H4 (cell line): ENCODE measurements around the gene PTPRT. TPM values are rescaled to one million over a fixed set of nuclear protein-coding genes. Genes with fewer than 3 reads are reported as not detected.

ENCODE experiments used
- DNase-seq: peaks from one replicate; pipeline ENCODE4 v3.0.0-alpha.2; 2015; ENCODE audit warnings: low spot score
- total RNA-seq: library from RNA; depleted of rRNA; stranded (reverse); fragments of >200 nt; shearing (Covaris generic); gene quantifications from 2 replicates; pipeline ENCODE4 v1.2.3, GENCODE V29; 2014

PTPRT gene
- total RNA-seq, 1 experiment from 2014 or later: not detected

GRCh38 chr20:42378826-42379225 is 810.9 kb downstream of the PTPRT start:
- no peak for DNase-seq

- no peak for DNase-seq
Observed at GRCh38 chr20:42376131-42376530, 813.6 kb downstream of the PTPRT start.

- no peak for DNase-seq
Observed at GRCh38 chr20:42373049-42373448, 816.7 kb downstream of the PTPRT start.

GRCh38 chr20:42370075-42370474 is 819.6 kb downstream of the PTPRT start:
- DNase-seq: no peak

- no peak for DNase-seq
Observed at GRCh38 chr20:42368910-42369309, 820.8 kb downstream of the PTPRT start.

GRCh38 chr20:42366626-42367025 is 823.1 kb downstream of the PTPRT start:
- DNase-seq: no peak

GRCh38 chr20:42364446-42364845 is 825.3 kb downstream of the PTPRT start:
- no peak for DNase-seq

- no peak for DNase-seq
Observed at GRCh38 chr20:42361402-42361970, 828.2 kb downstream of the PTPRT start.

GRCh38 chr20:42360621-42361020 is 829.1 kb downstream of the PTPRT start:
- DNase-seq: no peak

- no peak for DNase-seq
Observed at GRCh38 chr20:42359617-42360016, 830.1 kb downstream of the PTPRT start.

- DNase-seq: no peak
Observed at GRCh38 chr20:42352096-42352495, 837.6 kb downstream of the PTPRT start.

- DNase-seq: no peak
Observed at GRCh38 chr20:42350521-42350920, 839.2 kb downstream of the PTPRT start.

- DNase-seq: no peak
Observed at GRCh38 chr20:42346189-42347170, 843.2 kb downstream of the PTPRT start.

- no peak for DNase-seq
Observed at GRCh38 chr20:42341654-42342053, 848.1 kb downstream of the PTPRT start.

- DNase-seq: no peak
Observed at GRCh38 chr20:42340368-42340767, 849.3 kb downstream of the PTPRT start.

- DNase-seq: no peak
Observed at GRCh38 chr20:42338294-42339201, 851.2 kb downstream of the PTPRT start.

- no peak for DNase-seq
Observed at GRCh38 chr20:42336576-42336975, 853.1 kb downstream of the PTPRT start.

GRCh38 chr20:42319252-42320013 is 870.3 kb downstream of the PTPRT start:
- DNase-seq: no peak

GRCh38 chr20:42313704-42314103 is 876.0 kb downstream of the PTPRT start:
- DNase-seq: no peak

GRCh38 chr20:42309050-42309449 is 880.7 kb downstream of the PTPRT start:
- DNase-seq: no peak

- DNase-seq: no peak
Observed at GRCh38 chr20:42308171-42308570, 881.5 kb downstream of the PTPRT start.
